OCI-LY7 (cell line): ENCODE data around the gene LARGE1.

Experiments used
- EZH2phosphoT487 ChIP-seq: fragments of 200-600 bp; sonication (generic); IDR thresholded peaks from 2 replicates; pipeline ENCODE4 v1.6.1; 2018; ENCODE audit warnings: low read depth, borderline replicate concordance, mild to moderate bottlenecking, mixed run types, antibody characterized with exemption, low read length, moderate library complexity, mixed read lengths
- TF ChIP-seq, protein P1 (sequence below): fragments of 200-600 bp; sonication (generic); conservative IDR thresholded peaks from 2 replicates; pipeline ENCODE4 v1.5.1; 2014; ENCODE audit warnings: mild to moderate bottlenecking, antibody characterized with exemption, low read length, moderate library complexity, mixed read lengths

DNA sequence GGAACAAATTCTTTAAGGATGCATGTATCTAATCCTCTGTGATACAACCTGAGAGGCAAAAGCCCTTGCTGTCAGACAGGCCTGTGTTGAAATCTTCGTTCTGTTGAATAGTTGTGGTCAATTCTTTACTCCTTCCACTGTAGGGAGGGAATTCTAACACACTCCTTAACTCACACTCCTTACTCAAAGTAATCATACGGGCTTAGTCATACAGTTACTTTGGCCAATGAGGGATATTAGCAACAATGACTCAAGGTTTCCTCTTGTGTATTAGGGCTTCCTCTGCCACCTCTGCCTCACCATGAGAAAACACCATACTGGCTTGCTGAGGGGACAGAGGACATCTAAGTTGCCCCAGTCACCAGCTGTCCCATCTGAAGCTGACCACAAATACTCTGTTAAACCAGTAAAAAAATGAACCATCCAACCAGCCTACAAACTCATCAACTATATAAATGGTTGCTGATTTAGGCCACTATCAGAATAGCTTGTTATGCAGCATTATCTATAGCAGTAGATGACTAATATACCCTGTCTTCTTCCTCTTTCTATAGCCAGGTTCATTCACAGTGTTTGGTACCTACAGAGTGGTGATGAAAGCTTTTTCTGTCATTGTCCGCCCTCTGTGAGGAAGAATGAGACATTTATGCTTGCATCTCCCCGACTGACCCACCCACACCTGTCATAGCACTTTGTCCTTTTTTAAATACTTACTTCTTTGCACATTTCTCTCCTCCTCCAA lies 539.3 kb downstream of the LARGE1 start:
- TF ChIP-seq, protein P1, sequence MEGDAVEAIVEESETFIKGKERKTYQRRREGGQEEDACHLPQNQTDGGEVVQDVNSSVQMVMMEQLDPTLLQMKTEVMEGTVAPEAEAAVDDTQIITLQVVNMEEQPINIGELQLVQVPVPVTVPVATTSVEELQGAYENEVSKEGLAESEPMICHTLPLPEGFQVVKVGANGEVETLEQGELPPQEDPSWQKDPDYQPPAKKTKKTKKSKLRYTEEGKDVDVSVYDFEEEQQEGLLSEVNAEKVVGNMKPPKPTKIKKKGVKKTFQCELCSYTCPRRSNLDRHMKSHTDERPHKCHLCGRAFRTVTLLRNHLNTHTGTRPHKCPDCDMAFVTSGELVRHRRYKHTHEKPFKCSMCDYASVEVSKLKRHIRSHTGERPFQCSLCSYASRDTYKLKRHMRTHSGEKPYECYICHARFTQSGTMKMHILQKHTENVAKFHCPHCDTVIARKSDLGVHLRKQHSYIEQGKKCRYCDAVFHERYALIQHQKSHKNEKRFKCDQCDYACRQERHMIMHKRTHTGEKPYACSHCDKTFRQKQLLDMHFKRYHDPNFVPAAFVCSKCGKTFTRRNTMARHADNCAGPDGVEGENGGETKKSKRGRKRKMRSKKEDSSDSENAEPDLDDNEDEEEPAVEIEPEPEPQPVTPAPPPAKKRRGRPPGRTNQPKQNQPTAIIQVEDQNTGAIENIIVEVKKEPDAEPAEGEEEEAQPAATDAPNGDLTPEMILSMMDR: no peak
- no peak for TF ChIP-seq EZH2phosphoT487
